Measurements from ENCODE around the gene BMS1. TPM values are rescaled to one million over a fixed set of nuclear protein-coding genes. Genes with fewer than 3 reads are reported as not detected.

The BMS1 gene
- total RNA-seq, 1 experiment from 2014 or later, result 40.0 TPM

DNA sequence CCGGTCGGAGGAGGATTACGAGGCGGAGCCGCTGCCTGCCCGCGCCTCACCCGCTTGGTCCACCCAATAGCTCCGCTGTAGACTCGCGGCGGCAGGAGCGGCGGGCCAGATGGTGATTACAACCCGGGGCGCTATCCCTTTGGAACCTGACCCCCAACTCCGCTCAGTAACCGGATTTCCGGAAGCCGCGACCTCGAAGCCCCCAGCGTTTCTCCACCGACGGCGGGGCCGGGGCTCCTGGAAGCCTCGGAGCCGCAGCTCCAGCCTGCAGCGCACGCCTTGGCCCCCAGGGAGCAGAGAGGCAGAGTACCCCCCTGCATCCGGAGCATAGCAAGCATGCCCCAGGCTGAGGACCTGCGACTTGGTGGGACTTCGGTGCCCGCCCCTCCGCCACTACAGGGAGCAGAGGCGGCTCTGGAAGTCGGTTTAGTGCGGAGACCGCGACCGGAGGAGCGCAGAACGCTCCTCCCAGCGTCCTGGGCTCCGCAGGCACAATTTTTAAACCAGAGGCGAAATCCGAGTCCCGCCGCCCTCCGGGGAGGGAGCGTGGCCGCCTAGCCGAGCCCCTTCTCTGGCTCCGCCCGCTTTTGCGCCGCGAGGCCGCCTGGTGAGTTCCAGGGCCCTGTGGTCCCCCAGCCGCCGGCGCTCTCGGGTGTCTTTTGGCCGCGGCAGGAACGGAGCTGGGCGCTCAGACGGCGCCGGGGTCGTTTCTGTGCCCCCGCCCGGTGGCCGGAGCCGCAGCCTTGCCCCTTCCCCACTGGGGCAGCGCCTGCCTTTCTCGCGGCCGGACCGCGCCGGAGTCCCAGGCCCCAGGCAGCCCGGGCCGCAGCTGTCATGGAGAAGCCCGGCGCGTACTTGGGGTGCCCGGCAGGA, 28.2 kb upstream of the BMS1 start:
- no peak for DNase-seq (ENCODE audit: low read depth, low spot score)
- BruUV-seq (replicated peaks), result no TSS peak
- Histone ChIP-seq H3K79me2 (ENCODE audit: insufficient read depth, low read length) (no peaks in the 10 kb centered on the region), H3K9me3 (ENCODE audit: control insufficient read depth in 1 of 2, insufficient read depth in 1 of 2, low read depth in 1 of 2, low read length in 2 of 2) (no peaks in the 10 kb centered on the region), H2AFZ (ENCODE audit: low read depth, low read length, poor library complexity, severe bottlenecking) (peak overlapping the region; percentile 66), H3K9me2 (ENCODE audit: insufficient read depth) (no peaks in the 10 kb centered on the region), H3K36me3 (ENCODE audit: control insufficient read depth in 1 of 2, insufficient read depth in 2 of 2, low read length in 2 of 2) (no peaks in the 10 kb centered on the region), H3K4me2 (ENCODE audit: low read length) (peak overlapping the region; percentile 98), H4K20me1 (ENCODE audit: insufficient read depth) (no peaks in the 10 kb centered on the region), H3K27me3 (ENCODE audit: insufficient read depth, low read length) (no peaks in the 10 kb centered on the region), H3K4me3 (replicated peaks in 1 of 2; ENCODE audit: low read depth in 1 of 2, low read length in 2 of 2) (peak overlapping the region; percentile 59 to 68), H3K9ac (ENCODE audit: low read length) (peak overlapping the region; percentile 60), H3K27ac (ENCODE audit: low read depth, low read length) (peak overlapping the region; percentile 63), H3K4me1 (ENCODE audit: control insufficient read depth in 1 of 2, insufficient read depth in 2 of 2, low read length in 2 of 2) (peaks cover 8 to 29% of the 10 kb centered on the region in 2 experiments)
- RAD21 ChIA-PET (ENCODE audit: low non-redundant PET in 1 of 2, low total read pairs in 2 of 2, uncharacterized antibody in 2 of 2, unreplicated experiment in 2 of 2), result interaction anchor here in 1 of 2 experiments (2.0 kb wide), 1 partner anchor 29 kb away, joined by 4 read pairs; no protein-coding TSS in a partner anchor
- intact Hi-C loops (cut with micrococcal nuclease), result loop anchor here (2.0 to 5.0 kb wide), 2 partner anchors 108 to 350 kb away; no protein-coding TSS in a partner anchor
- peak; percentile 53 for ATAC-seq
- POLR2A ChIA-PET, result interaction anchor here (2.4 kb wide), 1 partner anchor 29 kb away, joined by 12 read pairs; the partner anchor contains the start of gene BMS1
- CTCF ChIA-PET, result interaction anchor here (1.2 to 2.0 kb wide), 5 partner anchors 8 to 325 kb away, joined by 4 to 13 read pairs (median 6); partner anchors contain the start of gene BMS1
- TF ChIP-seq SP1 (IDR thresholded peaks at IDR 0.05; ENCODE audit: low read depth) (no peak), POLR2AphosphoS5 (IDR thresholded peaks at IDR 0.05; ENCODE audit: low read depth, low read length) (peak; percentile 14; the same call in 1 of the 2 replicates), ZNF274 (IDR thresholded peaks at IDR 0.05; ENCODE audit: low read depth, low read length) (no peak), TCF7L2 (IDR thresholded peaks at IDR 0.05; ENCODE audit: borderline replicate concordance, extremely low read depth, insufficient read depth, insufficient read length) (no peak), ELF1 (IDR thresholded peaks at IDR 0.05; ENCODE audit: borderline replicate concordance, low read depth) (no peak), POLR2A (IDR thresholded peaks at IDR 0.05; ENCODE audit: borderline replicate concordance, extremely low read depth, insufficient read depth, insufficient read length) (no peak), JUND (IDR thresholded peaks at IDR 0.05) (no peak), RAD21 (IDR thresholded peaks at IDR 0.05; ENCODE audit: low read depth) (no peak), CBX3 (IDR thresholded peaks at IDR 0.05; ENCODE audit: low read depth) (no peak), EZH2 (IDR thresholded peaks at IDR 0.05) (no peak), SRF (IDR thresholded peaks at IDR 0.05; ENCODE audit: low read depth) (no peak), CEBPB (IDR thresholded peaks at IDR 0.05; ENCODE audit: low read depth) (no peak), SIN3A (IDR thresholded peaks at IDR 0.05; ENCODE audit: low read depth) (no peak)
- TF ChIP-seq, protein P1, sequence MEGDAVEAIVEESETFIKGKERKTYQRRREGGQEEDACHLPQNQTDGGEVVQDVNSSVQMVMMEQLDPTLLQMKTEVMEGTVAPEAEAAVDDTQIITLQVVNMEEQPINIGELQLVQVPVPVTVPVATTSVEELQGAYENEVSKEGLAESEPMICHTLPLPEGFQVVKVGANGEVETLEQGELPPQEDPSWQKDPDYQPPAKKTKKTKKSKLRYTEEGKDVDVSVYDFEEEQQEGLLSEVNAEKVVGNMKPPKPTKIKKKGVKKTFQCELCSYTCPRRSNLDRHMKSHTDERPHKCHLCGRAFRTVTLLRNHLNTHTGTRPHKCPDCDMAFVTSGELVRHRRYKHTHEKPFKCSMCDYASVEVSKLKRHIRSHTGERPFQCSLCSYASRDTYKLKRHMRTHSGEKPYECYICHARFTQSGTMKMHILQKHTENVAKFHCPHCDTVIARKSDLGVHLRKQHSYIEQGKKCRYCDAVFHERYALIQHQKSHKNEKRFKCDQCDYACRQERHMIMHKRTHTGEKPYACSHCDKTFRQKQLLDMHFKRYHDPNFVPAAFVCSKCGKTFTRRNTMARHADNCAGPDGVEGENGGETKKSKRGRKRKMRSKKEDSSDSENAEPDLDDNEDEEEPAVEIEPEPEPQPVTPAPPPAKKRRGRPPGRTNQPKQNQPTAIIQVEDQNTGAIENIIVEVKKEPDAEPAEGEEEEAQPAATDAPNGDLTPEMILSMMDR (IDR thresholded peaks at IDR 0.05 in 2 of 3, conservative IDR thresholded peaks at IDR 0.05 in 1 of 3; ENCODE audit: borderline replicate concordance in 1 of 3, insufficient read depth in 1 of 3, low read depth in 2 of 3, low read length in 2 of 3), result no peak; a peak in 1 of 6 replicates
- TF ChIP-seq, protein P2, sequence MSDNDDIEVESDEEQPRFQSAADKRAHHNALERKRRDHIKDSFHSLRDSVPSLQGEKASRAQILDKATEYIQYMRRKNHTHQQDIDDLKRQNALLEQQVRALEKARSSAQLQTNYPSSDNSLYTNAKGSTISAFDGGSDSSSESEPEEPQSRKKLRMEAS (IDR thresholded peaks at IDR 0.05), result 0 out of 2 replicates have a peak, but pooled peaks have one; percentile 53
- TF ChIP-seq, protein P3, sequence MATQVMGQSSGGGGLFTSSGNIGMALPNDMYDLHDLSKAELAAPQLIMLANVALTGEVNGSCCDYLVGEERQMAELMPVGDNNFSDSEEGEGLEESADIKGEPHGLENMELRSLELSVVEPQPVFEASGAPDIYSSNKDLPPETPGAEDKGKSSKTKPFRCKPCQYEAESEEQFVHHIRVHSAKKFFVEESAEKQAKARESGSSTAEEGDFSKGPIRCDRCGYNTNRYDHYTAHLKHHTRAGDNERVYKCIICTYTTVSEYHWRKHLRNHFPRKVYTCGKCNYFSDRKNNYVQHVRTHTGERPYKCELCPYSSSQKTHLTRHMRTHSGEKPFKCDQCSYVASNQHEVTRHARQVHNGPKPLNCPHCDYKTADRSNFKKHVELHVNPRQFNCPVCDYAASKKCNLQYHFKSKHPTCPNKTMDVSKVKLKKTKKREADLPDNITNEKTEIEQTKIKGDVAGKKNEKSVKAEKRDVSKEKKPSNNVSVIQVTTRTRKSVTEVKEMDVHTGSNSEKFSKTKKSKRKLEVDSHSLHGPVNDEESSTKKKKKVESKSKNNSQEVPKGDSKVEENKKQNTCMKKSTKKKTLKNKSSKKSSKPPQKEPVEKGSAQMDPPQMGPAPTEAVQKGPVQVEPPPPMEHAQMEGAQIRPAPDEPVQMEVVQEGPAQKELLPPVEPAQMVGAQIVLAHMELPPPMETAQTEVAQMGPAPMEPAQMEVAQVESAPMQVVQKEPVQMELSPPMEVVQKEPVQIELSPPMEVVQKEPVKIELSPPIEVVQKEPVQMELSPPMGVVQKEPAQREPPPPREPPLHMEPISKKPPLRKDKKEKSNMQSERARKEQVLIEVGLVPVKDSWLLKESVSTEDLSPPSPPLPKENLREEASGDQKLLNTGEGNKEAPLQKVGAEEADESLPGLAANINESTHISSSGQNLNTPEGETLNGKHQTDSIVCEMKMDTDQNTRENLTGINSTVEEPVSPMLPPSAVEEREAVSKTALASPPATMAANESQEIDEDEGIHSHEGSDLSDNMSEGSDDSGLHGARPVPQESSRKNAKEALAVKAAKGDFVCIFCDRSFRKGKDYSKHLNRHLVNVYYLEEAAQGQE (IDR thresholded peaks at IDR 0.05; ENCODE audit: low read depth), result no peak
- TF ChIP-seq, protein P4, sequence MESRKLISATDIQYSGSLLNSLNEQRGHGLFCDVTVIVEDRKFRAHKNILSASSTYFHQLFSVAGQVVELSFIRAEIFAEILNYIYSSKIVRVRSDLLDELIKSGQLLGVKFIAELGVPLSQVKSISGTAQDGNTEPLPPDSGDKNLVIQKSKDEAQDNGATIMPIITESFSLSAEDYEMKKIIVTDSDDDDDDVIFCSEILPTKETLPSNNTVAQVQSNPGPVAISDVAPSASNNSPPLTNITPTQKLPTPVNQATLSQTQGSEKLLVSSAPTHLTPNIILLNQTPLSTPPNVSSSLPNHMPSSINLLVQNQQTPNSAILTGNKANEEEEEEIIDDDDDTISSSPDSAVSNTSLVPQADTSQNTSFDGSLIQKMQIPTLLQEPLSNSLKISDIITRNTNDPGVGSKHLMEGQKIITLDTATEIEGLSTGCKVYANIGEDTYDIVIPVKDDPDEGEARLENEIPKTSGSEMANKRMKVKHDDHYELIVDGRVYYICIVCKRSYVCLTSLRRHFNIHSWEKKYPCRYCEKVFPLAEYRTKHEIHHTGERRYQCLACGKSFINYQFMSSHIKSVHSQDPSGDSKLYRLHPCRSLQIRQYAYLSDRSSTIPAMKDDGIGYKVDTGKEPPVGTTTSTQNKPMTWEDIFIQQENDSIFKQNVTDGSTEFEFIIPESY (IDR thresholded peaks at IDR 0.05; ENCODE audit: extremely low read depth, insufficient replicate concordance, low read length), result no peak
- TF ChIP-seq, protein P5, sequence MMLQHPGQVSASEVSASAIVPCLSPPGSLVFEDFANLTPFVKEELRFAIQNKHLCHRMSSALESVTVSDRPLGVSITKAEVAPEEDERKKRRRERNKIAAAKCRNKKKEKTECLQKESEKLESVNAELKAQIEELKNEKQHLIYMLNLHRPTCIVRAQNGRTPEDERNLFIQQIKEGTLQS (IDR thresholded peaks at IDR 0.05), result no peak
